Measurements from ENCODE around the gene PHLDB1. TPM values are rescaled to one million over a fixed set of nuclear protein-coding genes. Genes with fewer than 3 reads are reported as not detected.

PHLDB1 gene
- total and polyA plus RNA-seq, 2 of the 8 experiments (the other 6 are each of a cell fraction or from before 2014, with no cell fraction given): 53.9 to 74.8 TPM

DNA sequence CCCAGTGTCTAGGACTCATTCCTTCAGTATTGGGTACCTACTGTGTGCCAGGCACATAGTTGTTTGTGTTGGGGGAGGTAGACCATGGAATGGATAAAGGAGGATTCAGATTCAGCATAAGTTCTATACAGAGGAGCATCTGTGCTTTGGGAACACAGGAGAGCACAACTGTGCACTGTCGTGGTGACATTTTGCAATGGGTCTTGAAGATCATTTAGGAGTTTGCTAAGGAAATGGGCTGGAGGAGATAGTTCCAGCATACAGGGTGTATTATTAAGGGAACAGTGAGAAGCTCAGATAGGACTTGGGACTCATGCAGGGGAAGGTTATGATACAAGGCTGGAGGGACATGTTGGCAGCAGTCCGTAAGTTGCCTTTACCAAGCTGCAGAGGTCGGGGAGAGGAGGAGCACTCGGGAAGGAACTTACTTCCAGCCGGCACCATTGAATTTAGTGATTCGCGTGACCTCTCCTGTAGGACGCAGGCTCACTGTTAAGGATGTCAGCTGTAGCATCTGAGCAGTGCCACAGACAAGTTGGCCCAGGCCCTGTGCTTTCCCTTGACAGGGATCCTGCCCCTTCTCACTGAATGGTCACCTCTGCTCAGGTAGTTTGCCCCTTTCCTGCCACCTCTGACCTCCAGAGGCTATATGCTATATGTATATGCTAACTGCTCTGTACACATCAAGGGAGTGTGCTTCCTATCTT is 46.4 kb downstream of the PHLDB1 start:
- H3K9me3 ChIP-seq (ENCODE audit: insufficient read depth in 2 of 2, low read depth in 1 of 2, low read length in 1 of 2): no peaks in the 10 kb centered on the region
- H4K5ac ChIP-seq (ENCODE audit: insufficient read length, low read depth, low read length): no peak overlapping the region
- no peaks in the 10 kb centered on the region for H3K79me1 ChIP-seq (ENCODE audit: low read depth, low read length)
- no peak overlapping the region for H3K23ac ChIP-seq (ENCODE audit: insufficient read length)
- H3K18ac ChIP-seq (ENCODE audit: extremely low read depth, low read length): no peak overlapping the region
- FAIRE-seq (no peak), DNase-seq (ENCODE audit: low read depth in 1 of 2, low spot score in 2 of 2) (no peak)
- no peaks in the 10 kb centered on the region for H3K79me2 ChIP-seq (ENCODE audit: control insufficient read depth in 1 of 2, insufficient read depth in 2 of 2, low read length in 2 of 2)
- ChIA-PET POLR2A (ENCODE audit: partially characterized antibody) (interaction anchor here (1.1 to 16.1 kb wide), 2 partner anchors 14 to 343 kb away, joined by 3 to 271 read pairs; no protein-coding TSS in a partner anchor), CTCF (ENCODE audit: partially characterized antibody) (interaction anchor here (0.9 to 1.6 kb wide), 5 partner anchors 11 to 58 kb away, joined by 3 to 5 read pairs (median 3); no protein-coding TSS in a partner anchor)
- H2BK15ac ChIP-seq (ENCODE audit: low read length): no peak overlapping the region
- peaks cover 0 to 10% (median 7%) of the 10 kb centered on the region in 4 experiments; a peak in 6 of 7 replicates for H3K4me1 ChIP-seq (replicated peaks in 1 of 4; ENCODE audit: control insufficient read depth in 3 of 4, insufficient read depth in 4 of 4, low read length in 3 of 4)
- no peak overlapping the region for H3K56ac ChIP-seq (replicated peaks; ENCODE audit: insufficient read length, low read depth, low read length)
- no peak overlapping the region for H2BK12ac ChIP-seq (ENCODE audit: low read depth, low read length)
- H3K27ac ChIP-seq (ENCODE audit: low read depth, low read length): no peak overlapping the region
- no peak overlapping the region for H2BK20ac ChIP-seq (ENCODE audit: low read length)
- no peak overlapping the region for H4K91ac ChIP-seq (replicated peaks; ENCODE audit: insufficient read length, low read length)
- H3K9ac ChIP-seq (replicated peaks in 1 of 4; ENCODE audit: extremely low read depth in 1 of 4, low read depth in 3 of 4, low read length in 3 of 4): no peak overlapping the region
- peaks cover 6 to 7% of the 10 kb centered on the region in 2 experiments for H4K20me1 ChIP-seq (replicated peaks in 1 of 2; ENCODE audit: control insufficient read depth in 1 of 2, insufficient read depth in 2 of 2, low read length in 2 of 2)
- WGBS, 2 experiments (ENCODE audit: extremely low coverage in 1 of 2, insufficient coverage in 1 of 2, insufficient read length in 1 of 2, insufficient replicate concordance in 2 of 2, low coverage in 1 of 2, low lambda C conversion rate in 2 of 2, missing lambda C conversion rate in 1 of 2): 90% methylated on average over 8 of the region's 8 CpGs; no CpG with 5 or more reads in 1 of the 2 experiments
- H3K36me3 ChIP-seq (ENCODE audit: control insufficient read depth in 2 of 4, insufficient read depth in 4 of 4, low read length in 3 of 4): peaks cover 13 to 43% (median 28%) of the 10 kb centered on the region in 4 experiments; a peak in 7 of 8 replicates
- H2AFZ ChIP-seq (ENCODE audit: low read length): no peak overlapping the region
- no peak overlapping the region for H3K4me2 ChIP-seq (ENCODE audit: insufficient read depth in 1 of 2, low read depth in 2 of 2, low read length in 2 of 2)
- no peak overlapping the region for H3K14ac ChIP-seq (ENCODE audit: insufficient read length)
- no peak overlapping the region for H3K4me3 ChIP-seq (ENCODE audit: extremely low read depth in 1 of 4, insufficient read depth in 2 of 4, low read depth in 3 of 4, low read length in 4 of 4)
- H2BK120ac ChIP-seq (replicated peaks; ENCODE audit: low read depth, low read length): no peak overlapping the region
- H3K4ac ChIP-seq (replicated peaks; ENCODE audit: insufficient read length, low read depth, low read length): no peak overlapping the region
- H3K27me3 ChIP-seq (replicated peaks in 1 of 4; ENCODE audit: control insufficient read depth in 3 of 4, extremely low read depth in 1 of 4, insufficient read depth in 3 of 4, low read length in 3 of 4): no peaks in the 10 kb centered on the region
- no peak overlapping the region for H2AK5ac ChIP-seq (ENCODE audit: low read depth, low read length)
- H4K8ac ChIP-seq (ENCODE audit: extremely low read depth, insufficient read depth, low read length): no peak overlapping the region
- no peak overlapping the region for H2BK5ac ChIP-seq (ENCODE audit: low read depth, low read length)
- H3K23me2 ChIP-seq (ENCODE audit: low read depth, low read length): no peaks in the 10 kb centered on the region
- TF ChIP-seq, protein P1, sequence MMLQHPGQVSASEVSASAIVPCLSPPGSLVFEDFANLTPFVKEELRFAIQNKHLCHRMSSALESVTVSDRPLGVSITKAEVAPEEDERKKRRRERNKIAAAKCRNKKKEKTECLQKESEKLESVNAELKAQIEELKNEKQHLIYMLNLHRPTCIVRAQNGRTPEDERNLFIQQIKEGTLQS (IDR thresholded peaks at IDR 0.05; ENCODE audit: insufficient read depth, low read depth, low read length): no peak
- TF ChIP-seq TEAD4 (IDR thresholded peaks at IDR 0.05; ENCODE audit: low read depth, low read length) (no peak), KDM4A (IDR thresholded peaks at IDR 0.05; ENCODE audit: low read depth, low read length, severe bottlenecking) (no peak), SIRT6 (IDR thresholded peaks at IDR 0.05; ENCODE audit: low read length) (no peak), BACH1 (IDR thresholded peaks at IDR 0.05; ENCODE audit: low read length) (no peak), TAF1 (IDR thresholded peaks at IDR 0.05; ENCODE audit: low read depth, low read length) (no peak)
- TF ChIP-seq, protein P2, sequence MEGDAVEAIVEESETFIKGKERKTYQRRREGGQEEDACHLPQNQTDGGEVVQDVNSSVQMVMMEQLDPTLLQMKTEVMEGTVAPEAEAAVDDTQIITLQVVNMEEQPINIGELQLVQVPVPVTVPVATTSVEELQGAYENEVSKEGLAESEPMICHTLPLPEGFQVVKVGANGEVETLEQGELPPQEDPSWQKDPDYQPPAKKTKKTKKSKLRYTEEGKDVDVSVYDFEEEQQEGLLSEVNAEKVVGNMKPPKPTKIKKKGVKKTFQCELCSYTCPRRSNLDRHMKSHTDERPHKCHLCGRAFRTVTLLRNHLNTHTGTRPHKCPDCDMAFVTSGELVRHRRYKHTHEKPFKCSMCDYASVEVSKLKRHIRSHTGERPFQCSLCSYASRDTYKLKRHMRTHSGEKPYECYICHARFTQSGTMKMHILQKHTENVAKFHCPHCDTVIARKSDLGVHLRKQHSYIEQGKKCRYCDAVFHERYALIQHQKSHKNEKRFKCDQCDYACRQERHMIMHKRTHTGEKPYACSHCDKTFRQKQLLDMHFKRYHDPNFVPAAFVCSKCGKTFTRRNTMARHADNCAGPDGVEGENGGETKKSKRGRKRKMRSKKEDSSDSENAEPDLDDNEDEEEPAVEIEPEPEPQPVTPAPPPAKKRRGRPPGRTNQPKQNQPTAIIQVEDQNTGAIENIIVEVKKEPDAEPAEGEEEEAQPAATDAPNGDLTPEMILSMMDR (IDR thresholded peaks at IDR 0.05; ENCODE audit: control extremely low read depth in 1 of 3, insufficient read depth in 1 of 3, low read depth in 1 of 3, low read length in 3 of 3): no peak

Measured in H1 (cell line).